HCT116 (cell line): ENCODE data around the gene PPP1R3G.

Experiments used
- CEBPB ChIP-seq: IDR thresholded peaks from 2 replicates; pipeline ENCODE4 v1.6.1; 2012; ENCODE audit warnings: low read depth
- ELF1 ChIP-seq: IDR thresholded peaks from 2 replicates; pipeline ENCODE4 v1.6.1; 2012; ENCODE audit warnings: low read depth, borderline replicate concordance
- EZH2 ChIP-seq: fragments of 200-600 bp; sonication (generic); IDR thresholded peaks from 2 replicates; pipeline ENCODE4 v1.6.1; 2017; ENCODE audit warnings: antibody characterized with exemption, mixed run types
- EZH2phosphoT487 ChIP-seq: fragments of 200-600 bp; IDR thresholded peaks from 2 replicates; pipeline ENCODE4 v1.6.1; 2018; ENCODE audit warnings: antibody characterized with exemption, borderline replicate concordance
- POLR2A ChIP-seq: IDR thresholded peaks from 2 replicates; pipeline ENCODE4 v1.7.0; 2011; ENCODE audit warnings: borderline replicate concordance; ENCODE audit not compliant: insufficient read depth, insufficient read length; ENCODE audit errors: extremely low read depth
- POLR2AphosphoS5 ChIP-seq: IDR thresholded peaks from 2 replicates; pipeline ENCODE4 v1.6.1; 2011; ENCODE audit warnings: mild to moderate bottlenecking, low read depth, low read length, moderate library complexity
- SIN3A ChIP-seq: IDR thresholded peaks from 2 replicates; pipeline ENCODE4 v1.6.1; 2012; ENCODE audit warnings: low read depth
- SP1 ChIP-seq: IDR thresholded peaks from 2 replicates; pipeline ENCODE4 v1.6.1; 2012; ENCODE audit warnings: low read depth
- TCF7L2 ChIP-seq: IDR thresholded peaks from 2 replicates; pipeline ENCODE4 v1.7.0; 2011; ENCODE audit warnings: borderline replicate concordance, inconsistent platforms; ENCODE audit not compliant: insufficient read depth, insufficient read length; ENCODE audit errors: extremely low read depth
- ZFX ChIP-seq: fragments of 450-650 bp; IDR thresholded peaks from 2 replicates; pipeline ENCODE4 v1.6.1; 2017
- TF ChIP-seq, protein P1 (sequence below), 3 experiments: fragments of 200-600 bp in 1 of 3; sonication (generic) in 1 of 3; IDR thresholded peaks in 2 of 3; conservative IDR thresholded peaks in 1 of 3; 2 replicates each; pipeline ENCODE4 v1.5.1; 2012 to 2017; ENCODE audit warnings: low read depth in 2 of 3, low read length in 2 of 3, antibody characterized with exemption in 1 of 3, borderline replicate concordance in 1 of 3, control low read depth in 1 of 3, mild to moderate bottlenecking in 1 of 3, mixed read lengths in 1 of 3, mixed run types in 1 of 3, moderate library complexity in 1 of 3; ENCODE audit not compliant: insufficient read depth in 1 of 3
- TF ChIP-seq, protein P2 (sequence below): IDR thresholded peaks from 2 replicates; pipeline ENCODE4 v1.6.1; 2012
- TF ChIP-seq, protein P3 (sequence below): IDR thresholded peaks from 2 replicates; pipeline ENCODE4 v1.6.1; 2012; ENCODE audit warnings: low read depth

DNA sequence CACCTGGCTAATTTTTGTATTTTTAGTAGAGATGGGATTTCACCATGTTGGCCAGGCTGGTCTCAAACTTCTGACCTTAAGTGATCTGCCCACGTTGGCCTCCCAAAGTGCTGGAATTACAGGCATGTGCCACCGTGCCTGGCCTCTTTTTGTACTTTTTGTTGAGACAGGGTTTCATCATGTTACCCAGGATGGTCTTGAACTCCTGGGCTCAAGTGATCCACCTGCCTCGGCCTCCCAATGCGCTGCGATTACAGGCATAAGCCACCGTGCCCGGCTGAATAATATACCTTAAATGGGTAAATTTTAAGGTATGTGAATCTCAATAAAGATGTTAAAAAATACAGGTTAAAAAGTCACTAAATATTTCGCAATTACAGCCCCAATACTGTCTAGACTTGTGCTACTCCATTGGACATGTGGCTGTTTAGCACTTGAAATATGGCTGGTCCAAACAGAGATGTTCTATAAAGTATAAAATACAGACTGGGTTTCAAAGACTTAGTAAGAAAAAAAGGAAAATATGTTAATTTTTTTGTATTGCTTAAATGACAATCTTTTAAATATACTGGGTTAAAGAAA is 42.1 kb downstream of the PPP1R3G start:
- TF ChIP-seq, protein P1, sequence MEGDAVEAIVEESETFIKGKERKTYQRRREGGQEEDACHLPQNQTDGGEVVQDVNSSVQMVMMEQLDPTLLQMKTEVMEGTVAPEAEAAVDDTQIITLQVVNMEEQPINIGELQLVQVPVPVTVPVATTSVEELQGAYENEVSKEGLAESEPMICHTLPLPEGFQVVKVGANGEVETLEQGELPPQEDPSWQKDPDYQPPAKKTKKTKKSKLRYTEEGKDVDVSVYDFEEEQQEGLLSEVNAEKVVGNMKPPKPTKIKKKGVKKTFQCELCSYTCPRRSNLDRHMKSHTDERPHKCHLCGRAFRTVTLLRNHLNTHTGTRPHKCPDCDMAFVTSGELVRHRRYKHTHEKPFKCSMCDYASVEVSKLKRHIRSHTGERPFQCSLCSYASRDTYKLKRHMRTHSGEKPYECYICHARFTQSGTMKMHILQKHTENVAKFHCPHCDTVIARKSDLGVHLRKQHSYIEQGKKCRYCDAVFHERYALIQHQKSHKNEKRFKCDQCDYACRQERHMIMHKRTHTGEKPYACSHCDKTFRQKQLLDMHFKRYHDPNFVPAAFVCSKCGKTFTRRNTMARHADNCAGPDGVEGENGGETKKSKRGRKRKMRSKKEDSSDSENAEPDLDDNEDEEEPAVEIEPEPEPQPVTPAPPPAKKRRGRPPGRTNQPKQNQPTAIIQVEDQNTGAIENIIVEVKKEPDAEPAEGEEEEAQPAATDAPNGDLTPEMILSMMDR (IDR thresholded peaks at IDR 0.05 in 2 of 3, conservative IDR thresholded peaks at IDR 0.05 in 1 of 3; ENCODE audit: borderline replicate concordance in 1 of 3, insufficient read depth in 1 of 3, low read depth in 2 of 3, low read length in 2 of 3), result no peak
- TF ChIP-seq TCF7L2, result no peak
- no peak for TF ChIP-seq EZH2
- TF ChIP-seq ELF1, result no peak
- no peak for TF ChIP-seq POLR2A
- TF ChIP-seq, protein P2, sequence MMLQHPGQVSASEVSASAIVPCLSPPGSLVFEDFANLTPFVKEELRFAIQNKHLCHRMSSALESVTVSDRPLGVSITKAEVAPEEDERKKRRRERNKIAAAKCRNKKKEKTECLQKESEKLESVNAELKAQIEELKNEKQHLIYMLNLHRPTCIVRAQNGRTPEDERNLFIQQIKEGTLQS, result no peak
- no peak for TF ChIP-seq POLR2AphosphoS5
- no peak for TF ChIP-seq ZFX
- no peak for TF ChIP-seq SP1
- TF ChIP-seq, protein P3, sequence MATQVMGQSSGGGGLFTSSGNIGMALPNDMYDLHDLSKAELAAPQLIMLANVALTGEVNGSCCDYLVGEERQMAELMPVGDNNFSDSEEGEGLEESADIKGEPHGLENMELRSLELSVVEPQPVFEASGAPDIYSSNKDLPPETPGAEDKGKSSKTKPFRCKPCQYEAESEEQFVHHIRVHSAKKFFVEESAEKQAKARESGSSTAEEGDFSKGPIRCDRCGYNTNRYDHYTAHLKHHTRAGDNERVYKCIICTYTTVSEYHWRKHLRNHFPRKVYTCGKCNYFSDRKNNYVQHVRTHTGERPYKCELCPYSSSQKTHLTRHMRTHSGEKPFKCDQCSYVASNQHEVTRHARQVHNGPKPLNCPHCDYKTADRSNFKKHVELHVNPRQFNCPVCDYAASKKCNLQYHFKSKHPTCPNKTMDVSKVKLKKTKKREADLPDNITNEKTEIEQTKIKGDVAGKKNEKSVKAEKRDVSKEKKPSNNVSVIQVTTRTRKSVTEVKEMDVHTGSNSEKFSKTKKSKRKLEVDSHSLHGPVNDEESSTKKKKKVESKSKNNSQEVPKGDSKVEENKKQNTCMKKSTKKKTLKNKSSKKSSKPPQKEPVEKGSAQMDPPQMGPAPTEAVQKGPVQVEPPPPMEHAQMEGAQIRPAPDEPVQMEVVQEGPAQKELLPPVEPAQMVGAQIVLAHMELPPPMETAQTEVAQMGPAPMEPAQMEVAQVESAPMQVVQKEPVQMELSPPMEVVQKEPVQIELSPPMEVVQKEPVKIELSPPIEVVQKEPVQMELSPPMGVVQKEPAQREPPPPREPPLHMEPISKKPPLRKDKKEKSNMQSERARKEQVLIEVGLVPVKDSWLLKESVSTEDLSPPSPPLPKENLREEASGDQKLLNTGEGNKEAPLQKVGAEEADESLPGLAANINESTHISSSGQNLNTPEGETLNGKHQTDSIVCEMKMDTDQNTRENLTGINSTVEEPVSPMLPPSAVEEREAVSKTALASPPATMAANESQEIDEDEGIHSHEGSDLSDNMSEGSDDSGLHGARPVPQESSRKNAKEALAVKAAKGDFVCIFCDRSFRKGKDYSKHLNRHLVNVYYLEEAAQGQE, result no peak
- no peak for TF ChIP-seq EZH2phosphoT487
- no peak for TF ChIP-seq SIN3A
- TF ChIP-seq CEBPB, result no peak
